HepG2 (cell line): ENCODE measurements around the gene ADCY5. TPM values are rescaled to one million over a fixed set of nuclear protein-coding genes. Genes with fewer than 3 reads are reported as not detected.

Experiments used
- CEBPB ChIP-seq: IDR thresholded peaks from 2 replicates; pipeline ENCODE4 v1.6.1; 2011; ENCODE audit warnings: low read depth, low read length, improper control_type of control experiment, borderline replicate concordance
- CEBPG ChIP-seq: IDR thresholded peaks from 2 replicates; pipeline ENCODE4 v1.6.1; 2016
- EP300 ChIP-seq, 3 experiments: sonication (generic) in 1 of 3; formaldehyde crosslinking in 1 of 3; IDR thresholded peaks; 2 replicates each; pipeline versions ENCODE4 v1.5.1 to v1.6.1; 2011 to 2020; ENCODE audit warnings: low read depth in 2 of 3, low read length in 2 of 3, borderline replicate concordance in 1 of 3, improper control_type of control experiment in 1 of 3, mild to moderate bottlenecking in 1 of 3, missing genetic modification reagents in 1 of 3, moderate library complexity in 1 of 3
- FOXJ3 ChIP-seq: sonication (generic); formaldehyde crosslinking; IDR thresholded peaks from 2 replicates; pipeline ENCODE4 v1.4.0; 2020; ENCODE audit warnings: missing genetic modification reagents, mild to moderate bottlenecking, borderline replicate concordance
- FOXP1 ChIP-seq, 2 experiments: fragments of 450-650 bp in 1 of 2; IDR thresholded peaks; 2 replicates each; pipeline ENCODE4 v1.6.1; 2017 to 2018; ENCODE audit warnings: antibody characterized with exemption in 1 of 2
- MED8 ChIP-seq: sonication (generic); formaldehyde crosslinking; IDR thresholded peaks from 2 replicates; pipeline ENCODE4 v1.8.1; 2023; ENCODE audit warnings: mild to moderate bottlenecking, missing genetic modification reagents; ENCODE audit not compliant: insufficient replicate concordance
- MTA3 ChIP-seq: sonication (generic); formaldehyde crosslinking; IDR thresholded peaks from 2 replicates; pipeline ENCODE4 v1.4.0; 2020; ENCODE audit warnings: missing genetic modification reagents
- ONECUT2 ChIP-seq: sonication (generic); formaldehyde crosslinking; IDR thresholded peaks from 2 replicates; pipeline ENCODE4 v1.4.0; 2020; ENCODE audit warnings: missing genetic modification reagents
- SAP130 ChIP-seq: IDR thresholded peaks from 2 replicates; pipeline ENCODE4 v1.6.1; 2016; ENCODE audit warnings: low read depth
- SMAD9 ChIP-seq: sonication (generic); formaldehyde crosslinking; IDR thresholded peaks from 2 replicates; pipeline ENCODE4 v1.5.1; 2020; ENCODE audit warnings: mild to moderate bottlenecking, missing genetic modification reagents
- TGIF2 ChIP-seq: IDR thresholded peaks from 2 replicates; pipeline ENCODE4 v1.6.1; 2016; ENCODE audit warnings: control low read depth, missing compliant biosample characterization
- ZNF530 ChIP-seq: sonication (generic); formaldehyde crosslinking; IDR thresholded peaks from 2 replicates; pipeline ENCODE4 v1.5.0; 2020; ENCODE audit warnings: low read depth, mild to moderate bottlenecking, missing genetic modification reagents
- ZNF569 ChIP-seq: sonication (generic); formaldehyde crosslinking; IDR thresholded peaks from 2 replicates; pipeline ENCODE4 v1.5.0; 2020; ENCODE audit warnings: mild to moderate bottlenecking, missing genetic modification reagents, moderate library complexity, borderline replicate concordance
- ZNF644 ChIP-seq: IDR thresholded peaks from 2 replicates; pipeline ENCODE4 v1.6.1; 2016; ENCODE audit warnings: low read depth
- ZNF773 ChIP-seq: sonication (generic); formaldehyde crosslinking; IDR thresholded peaks from 2 replicates; pipeline ENCODE4 v1.4.0; 2020; ENCODE audit warnings: missing genetic modification reagents, borderline replicate concordance
- ZNF883 ChIP-seq: sonication (generic); formaldehyde crosslinking; IDR thresholded peaks from 2 replicates; pipeline ENCODE4 v1.5.1; 2020; ENCODE audit warnings: mild to moderate bottlenecking, missing genetic modification reagents; ENCODE audit errors: not compliant biosample characterization
- polyA plus RNA-seq, 8 experiments: library from polyadenylated mRNA; depleted of rRNA in 3 of 8; stranded (reverse) in 7 of 8; unstranded in 1 of 8; fragments of >200 nt; fragmentation: Illumina TruSeq in 4 of 8; extraction: Trizol in 4 of 8; gene quantifications; 2 replicates each; pipeline versions ENCODE4 v1.2.1 to v1.2.3, GENCODE V29; 2011 to 2016; ENCODE audit warnings: low read depth in 4 of 8, missing spikeins in 1 of 8, mixed read lengths in 1 of 8; ENCODE audit not compliant: insufficient read depth in 1 of 8
- total RNA-seq, 5 experiments: library from RNA; depleted of rRNA; stranded (reverse); fragments of >200 nt; fragmentation: Illumina TruSeq; extraction: Trizol; gene quantifications; 2 replicates each; pipeline ENCODE4 v1.2.3, GENCODE V29; 2016; ENCODE audit warnings: low read depth in 1 of 5
- TF ChIP-seq, protein P1 (sequence below): sonication (generic); formaldehyde crosslinking; IDR thresholded peaks from 2 replicates; pipeline ENCODE4 v1.9.0; 2022; ENCODE audit warnings: low read depth, missing genetic modification reagents
- TF ChIP-seq, protein P2 (sequence below), 2 experiments: sonication (generic) in 1 of 2; formaldehyde crosslinking in 1 of 2; IDR thresholded peaks; 2 replicates each; pipeline versions ENCODE4 v1.4.0 to v1.6.1; 2016 to 2020; ENCODE audit warnings: borderline replicate concordance in 1 of 2, low read depth in 1 of 2, mild to moderate bottlenecking in 1 of 2, missing genetic modification reagents in 1 of 2
- TF ChIP-seq, protein P3 (sequence below): sonication (generic); formaldehyde crosslinking; IDR thresholded peaks from 2 replicates; pipeline ENCODE4 v1.5.0; 2020; ENCODE audit warnings: mild to moderate bottlenecking, missing genetic modification reagents
- TF ChIP-seq, protein P4 (sequence below): IDR thresholded peaks from 2 replicates; pipeline ENCODE4 v1.6.1; 2012; ENCODE audit warnings: low read depth, low read length, improper control_type of control experiment

Gene ADCY5
- total and polyA plus RNA-seq, 2 of the 13 experiments (the other 11 are each of a cell fraction or from before 2014, with no cell fraction given): not detected

DNA sequence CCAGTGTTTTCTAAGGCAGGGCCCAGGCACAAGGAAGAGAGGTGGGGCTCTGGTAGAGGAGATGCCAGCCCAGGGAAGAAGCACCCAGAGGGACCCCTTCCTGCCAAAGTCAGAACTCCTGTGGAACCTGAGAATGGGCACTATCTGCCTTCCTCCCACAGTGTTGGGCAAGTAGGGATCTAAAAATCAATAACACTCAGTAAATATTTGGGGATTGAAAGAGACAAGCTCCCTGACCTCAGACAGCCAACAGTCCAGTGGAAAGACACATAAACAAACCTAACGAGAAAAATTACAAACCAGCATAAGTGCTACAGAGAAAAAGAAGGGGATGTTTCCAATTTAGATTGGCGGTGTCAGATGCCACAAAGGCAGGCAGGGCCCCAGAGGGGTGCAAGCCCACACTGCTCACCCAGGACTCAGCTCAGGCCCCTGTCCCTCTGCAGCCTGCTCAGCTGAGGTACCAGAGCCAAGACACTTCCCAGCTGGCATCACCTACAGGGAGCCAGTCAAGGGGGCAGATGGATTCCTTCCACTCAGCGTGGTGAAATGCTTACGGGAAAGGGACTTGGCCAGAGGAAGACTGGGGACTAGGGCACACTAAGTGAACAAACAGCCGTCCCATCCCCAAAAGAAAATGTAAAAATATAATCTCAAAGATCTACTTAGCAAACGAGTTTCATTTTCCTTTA, 15.9 kb downstream of the ADCY5 start (continued):
- TF ChIP-seq, protein P1, sequence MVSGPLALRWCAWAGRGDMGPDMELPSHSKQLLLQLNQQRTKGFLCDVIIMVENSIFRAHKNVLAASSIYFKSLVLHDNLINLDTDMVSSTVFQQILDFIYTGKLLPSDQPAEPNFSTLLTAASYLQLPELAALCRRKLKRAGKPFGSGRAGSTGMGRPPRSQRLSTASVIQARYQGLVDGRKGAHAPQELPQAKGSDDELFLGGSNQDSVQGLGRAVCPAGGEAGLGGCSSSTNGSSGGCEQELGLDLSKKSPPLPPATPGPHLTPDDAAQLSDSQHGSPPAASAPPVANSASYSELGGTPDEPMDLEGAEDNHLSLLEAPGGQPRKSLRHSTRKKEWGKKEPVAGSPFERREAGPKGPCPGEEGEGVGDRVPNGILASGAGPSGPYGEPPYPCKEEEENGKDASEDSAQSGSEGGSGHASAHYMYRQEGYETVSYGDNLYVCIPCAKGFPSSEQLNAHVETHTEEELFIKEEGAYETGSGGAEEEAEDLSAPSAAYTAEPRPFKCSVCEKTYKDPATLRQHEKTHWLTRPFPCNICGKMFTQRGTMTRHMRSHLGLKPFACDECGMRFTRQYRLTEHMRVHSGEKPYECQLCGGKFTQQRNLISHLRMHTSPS (CRISPR knock-in tag): no peak
- peak in 1 of 2 experiments; percentile 14; a peak in 1 of 4 replicates for TF ChIP-seq EP300 (IDR thresholded peaks at IDR 0.05; ENCODE audit: low read depth in 2 of 2, low read length in 2 of 2)
- TF ChIP-seq EP300 (CRISPR knock-in tag; IDR thresholded peaks at IDR 0.05; ENCODE audit: borderline replicate concordance): no peak
- no peak for TF ChIP-seq ZNF883 (CRISPR knock-in tag)
- no peak for TF ChIP-seq ZNF530 (CRISPR knock-in tag)
- TF ChIP-seq, protein P2, sequence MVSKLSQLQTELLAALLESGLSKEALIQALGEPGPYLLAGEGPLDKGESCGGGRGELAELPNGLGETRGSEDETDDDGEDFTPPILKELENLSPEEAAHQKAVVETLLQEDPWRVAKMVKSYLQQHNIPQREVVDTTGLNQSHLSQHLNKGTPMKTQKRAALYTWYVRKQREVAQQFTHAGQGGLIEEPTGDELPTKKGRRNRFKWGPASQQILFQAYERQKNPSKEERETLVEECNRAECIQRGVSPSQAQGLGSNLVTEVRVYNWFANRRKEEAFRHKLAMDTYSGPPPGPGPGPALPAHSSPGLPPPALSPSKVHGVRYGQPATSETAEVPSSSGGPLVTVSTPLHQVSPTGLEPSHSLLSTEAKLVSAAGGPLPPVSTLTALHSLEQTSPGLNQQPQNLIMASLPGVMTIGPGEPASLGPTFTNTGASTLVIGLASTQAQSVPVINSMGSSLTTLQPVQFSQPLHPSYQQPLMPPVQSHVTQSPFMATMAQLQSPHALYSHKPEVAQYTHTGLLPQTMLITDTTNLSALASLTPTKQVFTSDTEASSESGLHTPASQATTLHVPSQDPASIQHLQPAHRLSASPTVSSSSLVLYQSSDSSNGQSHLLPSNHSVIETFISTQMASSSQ (IDR thresholded peaks at IDR 0.05; ENCODE audit: low read depth): no peak
- TF ChIP-seq, protein P2 (CRISPR knock-in tag; IDR thresholded peaks at IDR 0.05; ENCODE audit: borderline replicate concordance): no peak
- TF ChIP-seq, protein P3, sequence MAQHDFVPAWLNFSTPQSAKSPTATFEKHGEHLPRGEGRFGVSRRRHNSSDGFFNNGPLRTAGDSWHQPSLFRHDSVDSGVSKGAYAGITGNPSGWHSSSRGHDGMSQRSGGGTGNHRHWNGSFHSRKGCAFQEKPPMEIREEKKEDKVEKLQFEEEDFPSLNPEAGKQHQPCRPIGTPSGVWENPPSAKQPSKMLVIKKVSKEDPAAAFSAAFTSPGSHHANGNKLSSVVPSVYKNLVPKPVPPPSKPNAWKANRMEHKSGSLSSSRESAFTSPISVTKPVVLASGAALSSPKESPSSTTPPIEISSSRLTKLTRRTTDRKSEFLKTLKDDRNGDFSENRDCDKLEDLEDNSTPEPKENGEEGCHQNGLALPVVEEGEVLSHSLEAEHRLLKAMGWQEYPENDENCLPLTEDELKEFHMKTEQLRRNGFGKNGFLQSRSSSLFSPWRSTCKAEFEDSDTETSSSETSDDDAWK: no peak
- peak; percentile 89 for TF ChIP-seq ONECUT2 (CRISPR knock-in tag)
- TF ChIP-seq, protein P4, sequence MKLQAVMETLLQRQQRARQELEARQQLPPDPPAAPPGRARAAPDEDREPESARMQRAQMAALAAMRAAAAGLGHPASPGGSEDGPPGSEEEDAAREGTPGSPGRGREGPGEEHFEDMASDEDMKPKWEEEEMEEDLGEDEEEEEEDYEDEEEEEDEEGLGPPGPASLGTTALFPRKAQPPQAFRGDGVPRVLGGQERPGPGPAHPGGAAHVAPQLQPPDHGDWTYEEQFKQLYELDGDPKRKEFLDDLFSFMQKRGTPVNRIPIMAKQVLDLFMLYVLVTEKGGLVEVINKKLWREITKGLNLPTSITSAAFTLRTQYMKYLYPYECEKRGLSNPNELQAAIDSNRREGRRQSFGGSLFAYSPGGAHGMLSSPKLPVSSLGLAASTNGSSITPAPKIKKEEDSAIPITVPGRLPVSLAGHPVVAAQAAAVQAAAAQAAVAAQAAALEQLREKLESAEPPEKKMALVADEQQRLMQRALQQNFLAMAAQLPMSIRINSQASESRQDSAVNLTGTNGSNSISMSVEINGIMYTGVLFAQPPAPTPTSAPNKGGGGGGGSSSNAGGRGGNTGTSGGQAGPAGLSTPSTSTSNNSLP: no peak
- TF ChIP-seq SAP130 (CRISPR knock-in tag): no peak
- TF ChIP-seq FOXP1 (IDR thresholded peaks at IDR 0.05): no peak
- TF ChIP-seq FOXP1 (CRISPR knock-in tag; IDR thresholded peaks at IDR 0.05): peak; percentile 55; the same call in 1 of the 2 replicates
- TF ChIP-seq ZNF773 (CRISPR knock-in tag): no peak
- TF ChIP-seq ZNF644 (CRISPR knock-in tag): no peak
- TF ChIP-seq CEBPG (CRISPR knock-in tag): peak; percentile 44; the same call in 1 of the 2 replicates
- no peak for TF ChIP-seq MED8
- TF ChIP-seq FOXJ3: peak; percentile 63; the same call in 1 of the 2 replicates
- no peak for TF ChIP-seq TGIF2 (CRISPR knock-in tag)
- TF ChIP-seq ZNF569: no peak
- no peak for TF ChIP-seq SMAD9 (CRISPR knock-in tag)
- TF ChIP-seq MTA3 (CRISPR knock-in tag): no peak
- TF ChIP-seq CEBPB: peak; percentile 38; the same call in 1 of the 2 replicates
